Jurkat, Clone E6-1 (cell line): ENCODE measurements around the gene NCF1.
"Not testable (repeated sequence)": the region's sequence is repeated elsewhere in the genome, so short reads cannot be mapped to it uniquely, and the experiment has no call there.

Experiments
- DNase-seq: peaks from one replicate; pipeline ENCODE4 v3.0.0-alpha.2; 2011; ENCODE audit warnings: low read depth, low spot score
- H3K4me3 ChIP-seq: 2 replicates; pipeline ENCODE4 v1.5.1; 2011; ENCODE audit warnings: mild to moderate bottlenecking, low read length, control low read depth, moderate library complexity

NCF1 gene

GRCh38 chr7:74781746-74782145 is 7.9 kb downstream of the NCF1 start:
- not testable (repeated sequence) for H3K4me3 ChIP-seq

DNA sequence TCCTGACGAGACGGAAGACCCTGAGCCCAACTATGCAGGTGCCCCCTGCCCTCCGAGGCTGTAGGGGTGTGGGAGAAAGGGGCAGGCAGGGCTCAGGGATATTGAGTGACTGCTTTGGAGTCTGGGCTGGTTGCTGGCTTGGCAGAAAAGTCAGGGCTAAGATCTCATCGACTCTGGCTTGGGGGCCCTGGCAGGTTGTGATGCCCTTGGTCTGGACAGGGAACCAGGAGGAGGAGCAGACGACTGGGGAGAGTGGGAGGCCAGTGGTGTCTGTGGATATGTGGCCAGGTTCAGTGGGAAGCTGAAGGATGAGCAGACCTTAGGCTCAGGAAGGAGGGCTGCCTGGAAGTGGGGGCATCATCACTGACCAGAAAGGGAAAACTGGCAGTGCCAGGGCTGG is 9.8 kb downstream of the NCF1 start:
- DNase-seq, H3K4me3 ChIP-seq: not testable (repeated sequence)

More at GRCh38 chr7:74781746-74782145, 7.9 kb downstream of the NCF1 start:
- not testable (repeated sequence) for DNase-seq

GRCh38 chr7:74788369-74789150 is 14.7 kb downstream of the NCF1 start:
- H3K4me3 ChIP-seq = not testable (repeated sequence)
- peak; percentile 67 for DNase-seq

GRCh38 chr7:74789200-74789736 is 15.5 kb downstream of the NCF1 start:
- not testable (repeated sequence) for DNase-seq, H3K4me3 ChIP-seq

DNA sequence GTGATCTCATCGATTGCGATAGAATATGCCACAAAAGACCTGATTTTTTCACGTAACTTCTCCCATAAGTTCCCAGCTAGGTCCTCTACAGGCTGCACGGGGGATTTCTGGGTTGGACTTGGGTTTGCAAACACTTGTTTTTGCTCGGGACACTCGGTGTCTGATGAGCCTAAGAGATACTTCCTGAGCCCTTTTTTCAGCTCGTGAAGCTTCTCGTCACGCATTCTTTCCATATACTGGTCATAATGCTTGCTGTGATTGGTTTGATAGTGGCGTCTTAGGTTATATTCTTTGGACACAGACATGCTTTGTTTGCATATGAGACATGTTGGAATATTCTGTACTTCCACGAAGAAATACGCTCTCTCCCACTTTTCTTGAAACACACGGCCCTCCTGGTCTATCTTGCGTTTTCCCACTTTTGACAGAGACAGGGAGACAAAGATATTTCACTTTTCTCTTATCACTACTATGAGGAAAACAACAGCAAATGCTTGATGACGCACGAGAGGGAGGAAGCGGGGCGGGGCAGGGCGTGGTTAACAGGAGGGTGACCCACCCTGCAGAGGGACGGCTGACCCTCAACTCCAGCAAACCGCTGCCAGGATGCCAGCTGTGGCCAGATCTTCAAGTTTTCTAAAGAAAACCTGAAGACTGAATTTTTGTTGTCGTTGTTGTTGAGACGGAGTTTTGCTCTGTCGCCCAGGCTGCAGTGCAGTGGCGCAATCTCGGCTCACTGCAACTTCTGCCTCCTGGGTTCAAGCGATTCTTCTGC is 24.2 kb downstream of the NCF1 start:
- H3K4me3 ChIP-seq, DNase-seq: not testable (repeated sequence)

- DNase-seq, H3K4me3 ChIP-seq: not testable (repeated sequence)
These were observed 24.8 kb downstream of the NCF1 start for GRCh38 chr7:74798644-74799043.

- not testable (repeated sequence) for DNase-seq, H3K4me3 ChIP-seq
These were observed 42.1 kb downstream of the NCF1 start for GRCh38 chr7:74815882-74816281.

DNA sequence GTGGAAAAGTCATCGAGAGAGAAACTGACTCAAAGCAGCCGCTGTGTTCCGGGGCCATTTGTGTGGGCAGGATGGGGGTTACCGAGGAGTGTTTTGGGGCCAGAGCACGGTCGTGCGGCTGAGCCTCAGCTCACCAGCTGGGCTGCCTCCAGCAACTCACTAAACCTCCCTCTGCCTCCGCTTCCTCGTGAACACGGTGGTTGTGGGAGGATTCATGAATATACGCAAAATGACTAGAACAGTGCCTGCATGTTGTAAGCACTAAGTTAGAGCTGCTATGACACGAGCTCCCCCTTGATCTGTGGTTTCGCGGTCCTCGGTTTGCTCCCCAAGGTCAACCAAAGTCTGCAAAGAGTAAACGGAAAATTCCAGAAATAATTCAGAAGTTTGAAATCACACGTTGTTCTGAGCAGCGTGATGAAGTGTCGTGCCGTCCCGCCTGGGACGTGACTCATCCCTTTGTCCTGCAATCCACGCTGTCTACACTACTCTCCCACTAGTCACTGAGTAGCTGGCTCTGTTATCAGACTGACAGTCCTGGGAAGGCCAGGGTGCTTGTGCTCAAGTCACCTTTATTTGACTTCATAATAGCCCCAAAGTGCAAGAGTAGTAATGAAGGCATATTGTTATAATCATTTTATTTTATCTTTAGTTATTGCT is 46.5 kb downstream of the NCF1 start:
- DNase-seq = not testable (repeated sequence)

GRCh38 chr7:74821259-74821658 is 47.4 kb downstream of the NCF1 start:
- DNase-seq, H3K4me3 ChIP-seq: not testable (repeated sequence)

More for the DNA sequence above, 46.5 kb downstream of the NCF1 start:
- H3K4me3 ChIP-seq = not testable (repeated sequence)

DNA sequence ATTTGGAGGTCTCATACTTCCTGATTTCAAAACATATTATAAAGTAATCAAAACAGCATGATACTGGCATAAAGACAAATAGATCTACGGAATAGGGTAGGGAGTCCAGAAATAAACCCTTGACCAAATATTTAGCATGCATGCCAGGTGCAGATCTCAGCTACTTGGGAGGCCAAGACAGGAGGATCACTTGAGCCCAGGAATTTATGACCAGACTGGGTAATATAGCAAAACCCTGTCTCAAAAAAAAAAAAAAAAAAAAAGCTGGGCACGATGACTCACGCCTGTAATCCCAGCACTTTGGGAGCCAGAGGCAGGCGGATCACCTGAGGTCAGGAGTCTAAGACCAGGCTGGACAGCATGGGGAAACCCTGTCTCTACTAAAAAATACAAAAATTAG is 56.1 kb downstream of the NCF1 start:
- not testable (repeated sequence) for DNase-seq, H3K4me3 ChIP-seq

GRCh38 chr7:74830411-74830810 is 56.6 kb downstream of the NCF1 start:
- not testable (repeated sequence) for H3K4me3 ChIP-seq

More at GRCh38 chr7:74830411-74830810, 56.6 kb downstream of the NCF1 start:
- not testable (repeated sequence) for DNase-seq
